ENCODE measurements around the gene GH1.

Gene GH1

DNA sequence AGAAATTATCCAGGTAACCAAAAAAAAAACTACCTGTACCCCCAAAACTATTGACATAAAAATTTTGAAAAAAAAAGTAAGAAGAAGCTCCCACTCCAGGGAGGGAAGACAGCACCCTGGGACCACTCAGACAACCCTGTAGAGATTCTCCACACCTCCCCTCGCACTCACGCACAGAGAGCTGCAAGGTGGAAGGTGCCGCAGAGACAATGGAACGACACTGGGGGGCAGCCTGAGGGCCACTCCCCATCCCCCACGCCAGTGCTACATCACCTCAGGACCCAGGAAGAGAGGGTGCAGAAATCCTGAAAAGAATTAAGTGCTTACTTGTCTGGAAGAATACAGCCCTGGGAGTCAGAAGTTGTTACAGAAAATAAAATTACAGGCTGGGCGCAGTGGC, 18.7 kb upstream of the GH1 start:
- no peaks in the 10 kb centered on the region for H3K79me2 ChIP-seq (ENCODE audit: insufficient read depth, low read length)
- no peak overlapping the region for H3K27ac ChIP-seq (ENCODE audit: low read length)
- H3K4me1 ChIP-seq (ENCODE audit: insufficient read depth, low read length) = peaks cover 9% of the 10 kb centered on the region
- no peaks in the 10 kb centered on the region for H4K20me1 ChIP-seq (ENCODE audit: insufficient read depth, low read length)
- H3K4me2 ChIP-seq (ENCODE audit: insufficient read depth, low read length) = no peak overlapping the region
- no peak overlapping the region for H3K9ac ChIP-seq (ENCODE audit: low read depth, low read length)
- no peak overlapping the region for H3K4me3 ChIP-seq (ENCODE audit: low read depth in 1 of 2, low read length in 2 of 2)
- no peaks in the 10 kb centered on the region for H3K27me3 ChIP-seq (ENCODE audit: insufficient read depth, low read length, poor library complexity)
- H2AFZ ChIP-seq (ENCODE audit: low read depth, low read length) = no peak overlapping the region
- H3K36me3 ChIP-seq (ENCODE audit: insufficient read depth, low read length) = no peaks in the 10 kb centered on the region
- ATAC-seq (ENCODE audit: insufficient read depth, low read depth) (no peak), DNase-seq (no peak)
- no peaks in the 10 kb centered on the region for H3K9me3 ChIP-seq (ENCODE audit: insufficient read depth, low read length, severe bottlenecking)
- TF ChIP-seq EZH2 (IDR thresholded peaks at IDR 0.05; ENCODE audit: borderline replicate concordance, low read depth, low read length, severe bottlenecking) = no peak
- TF ChIP-seq, protein P1, sequence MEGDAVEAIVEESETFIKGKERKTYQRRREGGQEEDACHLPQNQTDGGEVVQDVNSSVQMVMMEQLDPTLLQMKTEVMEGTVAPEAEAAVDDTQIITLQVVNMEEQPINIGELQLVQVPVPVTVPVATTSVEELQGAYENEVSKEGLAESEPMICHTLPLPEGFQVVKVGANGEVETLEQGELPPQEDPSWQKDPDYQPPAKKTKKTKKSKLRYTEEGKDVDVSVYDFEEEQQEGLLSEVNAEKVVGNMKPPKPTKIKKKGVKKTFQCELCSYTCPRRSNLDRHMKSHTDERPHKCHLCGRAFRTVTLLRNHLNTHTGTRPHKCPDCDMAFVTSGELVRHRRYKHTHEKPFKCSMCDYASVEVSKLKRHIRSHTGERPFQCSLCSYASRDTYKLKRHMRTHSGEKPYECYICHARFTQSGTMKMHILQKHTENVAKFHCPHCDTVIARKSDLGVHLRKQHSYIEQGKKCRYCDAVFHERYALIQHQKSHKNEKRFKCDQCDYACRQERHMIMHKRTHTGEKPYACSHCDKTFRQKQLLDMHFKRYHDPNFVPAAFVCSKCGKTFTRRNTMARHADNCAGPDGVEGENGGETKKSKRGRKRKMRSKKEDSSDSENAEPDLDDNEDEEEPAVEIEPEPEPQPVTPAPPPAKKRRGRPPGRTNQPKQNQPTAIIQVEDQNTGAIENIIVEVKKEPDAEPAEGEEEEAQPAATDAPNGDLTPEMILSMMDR (IDR thresholded peaks at IDR 0.05; ENCODE audit: borderline replicate concordance, extremely low read depth, low read length, poor library complexity, severe bottlenecking) = no peak

DNA sequence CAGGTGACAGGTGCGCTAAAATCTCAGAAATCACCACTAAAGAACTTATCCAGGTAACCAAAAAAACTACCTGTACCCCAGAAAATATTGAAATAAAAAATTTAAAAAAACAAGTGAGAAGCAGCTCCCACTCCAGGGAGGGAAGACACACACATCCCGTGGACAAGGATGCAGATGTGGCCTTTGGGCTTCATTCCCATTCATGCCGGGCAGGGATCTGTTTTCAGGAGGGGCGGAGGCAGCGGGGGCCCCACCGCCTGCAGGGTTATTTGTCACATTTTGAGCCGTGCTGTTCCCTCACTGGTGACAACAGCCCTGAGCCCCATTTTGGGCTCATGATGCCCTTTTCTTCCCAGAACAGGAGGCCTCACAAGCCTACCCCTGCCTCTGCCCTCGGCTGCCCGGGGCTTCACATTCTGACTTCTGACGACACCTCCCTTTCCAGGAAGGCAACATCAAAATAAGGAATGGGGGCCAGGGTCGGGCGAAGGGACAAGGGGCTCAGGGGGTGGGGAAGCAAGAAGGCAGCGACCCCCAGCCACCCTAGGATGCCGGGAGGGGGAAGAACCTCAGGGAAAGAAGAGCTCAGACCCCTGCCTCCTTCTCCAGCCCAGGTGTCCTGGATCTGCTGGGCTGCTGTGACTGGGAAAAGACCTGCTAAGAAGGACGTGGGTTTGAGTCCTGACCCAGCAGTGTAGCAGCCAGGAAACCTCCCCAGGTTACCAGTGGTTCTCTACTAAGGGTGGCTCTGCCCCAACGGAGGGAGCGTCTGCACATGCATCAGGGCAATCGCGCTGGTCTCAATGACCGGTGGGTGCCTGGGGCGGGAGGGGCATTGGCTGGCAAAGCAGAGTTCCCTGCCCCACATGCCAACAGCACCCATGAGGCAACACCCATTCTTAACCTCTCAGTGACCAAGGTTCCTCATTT, 15.8 kb upstream of the GH1 start:
- H3K4me2 ChIP-seq (ENCODE audit: insufficient read depth, low read length) = no peak overlapping the region
- H3K27ac ChIP-seq (ENCODE audit: low read length) = no peak overlapping the region
- H3K4me3 ChIP-seq (ENCODE audit: low read depth in 1 of 2, low read length in 2 of 2) = no peak overlapping the region
- no peak for ATAC-seq (ENCODE audit: insufficient read depth, low read depth)
- no peak for DNase-seq
- H3K9me3 ChIP-seq (ENCODE audit: insufficient read depth, low read length, severe bottlenecking) = no peaks in the 10 kb centered on the region
- H3K79me2 ChIP-seq (ENCODE audit: insufficient read depth, low read length) = no peaks in the 10 kb centered on the region
- no peak overlapping the region for H2AFZ ChIP-seq (ENCODE audit: low read depth, low read length)
- no peak overlapping the region for H3K9ac ChIP-seq (ENCODE audit: low read depth, low read length)
- peaks cover 22% of the 10 kb centered on the region for H3K4me1 ChIP-seq (ENCODE audit: insufficient read depth, low read length)
- TF ChIP-seq, protein P1 (IDR thresholded peaks at IDR 0.05; ENCODE audit: borderline replicate concordance, extremely low read depth, low read length, poor library complexity, severe bottlenecking) = no peak
- TF ChIP-seq EZH2 (IDR thresholded peaks at IDR 0.05; ENCODE audit: borderline replicate concordance, low read depth, low read length, severe bottlenecking) = no peak
- H3K27me3 ChIP-seq (ENCODE audit: insufficient read depth, low read length, poor library complexity) = no peaks in the 10 kb centered on the region
- no peaks in the 10 kb centered on the region for H4K20me1 ChIP-seq (ENCODE audit: insufficient read depth, low read length)
- no peaks in the 10 kb centered on the region for H3K36me3 ChIP-seq (ENCODE audit: insufficient read depth, low read length)

DNA sequence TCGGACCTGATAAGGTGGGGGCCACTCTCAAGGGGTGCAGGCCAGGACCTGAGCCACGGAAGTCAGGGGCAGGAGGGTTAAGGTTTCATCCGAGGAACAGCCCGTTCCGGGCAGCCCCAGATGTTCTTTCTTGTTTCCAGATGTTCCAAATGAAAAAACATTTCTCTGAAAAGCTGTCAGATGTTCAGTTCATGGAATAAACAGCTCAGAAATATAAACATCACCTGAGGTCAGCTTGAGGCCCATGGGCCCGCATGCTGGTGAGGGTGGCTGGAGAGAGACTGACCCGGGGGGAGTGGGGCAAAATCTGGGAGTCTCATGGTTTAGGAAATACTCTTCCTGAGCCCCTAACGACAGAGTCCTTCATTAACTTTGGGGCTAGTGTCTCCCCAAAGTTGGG, 15.0 kb upstream of the GH1 start:
- no peaks in the 10 kb centered on the region for H4K20me1 ChIP-seq (ENCODE audit: insufficient read depth, low read length)
- H3K27ac ChIP-seq (ENCODE audit: low read length) = no peak overlapping the region
- ATAC-seq (ENCODE audit: insufficient read depth, low read depth) (no peak), DNase-seq (no peak)
- H3K4me3 ChIP-seq (ENCODE audit: low read depth in 1 of 2, low read length in 2 of 2) = no peak overlapping the region
- no peak overlapping the region for H3K4me2 ChIP-seq (ENCODE audit: insufficient read depth, low read length)
- H2AFZ ChIP-seq (ENCODE audit: low read depth, low read length) = no peak overlapping the region
- H3K27me3 ChIP-seq (ENCODE audit: insufficient read depth, low read length, poor library complexity) = no peaks in the 10 kb centered on the region
- no peaks in the 10 kb centered on the region for H3K9me3 ChIP-seq (ENCODE audit: insufficient read depth, low read length, severe bottlenecking)
- no peak overlapping the region for H3K9ac ChIP-seq (ENCODE audit: low read depth, low read length)
- no peaks in the 10 kb centered on the region for H3K79me2 ChIP-seq (ENCODE audit: insufficient read depth, low read length)
- H3K36me3 ChIP-seq (ENCODE audit: insufficient read depth, low read length) = no peaks in the 10 kb centered on the region
- peaks cover 22% of the 10 kb centered on the region for H3K4me1 ChIP-seq (ENCODE audit: insufficient read depth, low read length)
- TF ChIP-seq EZH2 (IDR thresholded peaks at IDR 0.05; ENCODE audit: borderline replicate concordance, low read depth, low read length, severe bottlenecking) = no peak
- TF ChIP-seq, protein P1 (IDR thresholded peaks at IDR 0.05; ENCODE audit: borderline replicate concordance, extremely low read depth, low read length, poor library complexity, severe bottlenecking) = no peak
